Glomerular endothelial cell (primary cell): ENCODE data around the gene SEC16A. TPM values are rescaled to one million over a fixed set of nuclear protein-coding genes. Genes with fewer than 3 reads are reported as not detected.

Source experiments
- DNase-seq: peaks from one replicate; pipeline ENCODE4 v3.0.0-alpha.2; 2011; ENCODE audit warnings: low read depth, low spot score; ENCODE audit errors: extremely low read depth
- total RNA-seq: library from RNA; depleted of rRNA; stranded (reverse); fragments of >200 nt; gene quantifications from 2 replicates; pipeline ENCODE4 v1.2.3, GENCODE V29; 2015

SEC16A gene, protein sequence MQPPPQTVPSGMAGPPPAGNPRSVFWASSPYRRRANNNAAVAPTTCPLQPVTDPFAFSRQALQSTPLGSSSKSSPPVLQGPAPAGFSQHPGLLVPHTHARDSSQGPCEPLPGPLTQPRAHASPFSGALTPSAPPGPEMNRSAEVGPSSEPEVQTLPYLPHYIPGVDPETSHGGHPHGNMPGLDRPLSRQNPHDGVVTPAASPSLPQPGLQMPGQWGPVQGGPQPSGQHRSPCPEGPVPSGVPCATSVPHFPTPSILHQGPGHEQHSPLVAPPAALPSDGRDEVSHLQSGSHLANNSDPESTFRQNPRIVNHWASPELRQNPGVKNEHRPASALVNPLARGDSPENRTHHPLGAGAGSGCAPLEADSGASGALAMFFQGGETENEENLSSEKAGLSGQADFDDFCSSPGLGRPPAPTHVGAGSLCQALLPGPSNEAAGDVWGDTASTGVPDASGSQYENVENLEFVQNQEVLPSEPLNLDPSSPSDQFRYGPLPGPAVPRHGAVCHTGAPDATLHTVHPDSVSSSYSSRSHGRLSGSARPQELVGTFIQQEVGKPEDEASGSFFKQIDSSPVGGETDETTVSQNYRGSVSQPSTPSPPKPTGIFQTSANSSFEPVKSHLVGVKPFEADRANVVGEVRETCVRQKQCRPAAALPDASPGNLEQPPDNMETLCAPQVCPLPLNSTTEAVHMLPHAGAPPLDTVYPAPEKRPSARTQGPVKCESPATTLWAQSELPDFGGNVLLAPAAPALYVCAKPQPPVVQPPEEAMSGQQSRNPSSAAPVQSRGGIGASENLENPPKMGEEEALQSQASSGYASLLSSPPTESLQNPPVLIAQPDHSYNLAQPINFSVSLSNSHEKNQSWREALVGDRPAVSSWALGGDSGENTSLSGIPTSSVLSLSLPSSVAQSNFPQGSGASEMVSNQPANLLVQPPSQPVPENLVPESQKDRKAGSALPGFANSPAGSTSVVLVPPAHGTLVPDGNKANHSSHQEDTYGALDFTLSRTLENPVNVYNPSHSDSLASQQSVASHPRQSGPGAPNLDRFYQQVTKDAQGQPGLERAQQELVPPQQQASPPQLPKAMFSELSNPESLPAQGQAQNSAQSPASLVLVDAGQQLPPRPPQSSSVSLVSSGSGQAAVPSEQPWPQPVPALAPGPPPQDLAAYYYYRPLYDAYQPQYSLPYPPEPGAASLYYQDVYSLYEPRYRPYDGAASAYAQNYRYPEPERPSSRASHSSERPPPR (N-terminal part only)
- 71.7 and 117 TPM in 2 replicates for total RNA-seq

DNA sequence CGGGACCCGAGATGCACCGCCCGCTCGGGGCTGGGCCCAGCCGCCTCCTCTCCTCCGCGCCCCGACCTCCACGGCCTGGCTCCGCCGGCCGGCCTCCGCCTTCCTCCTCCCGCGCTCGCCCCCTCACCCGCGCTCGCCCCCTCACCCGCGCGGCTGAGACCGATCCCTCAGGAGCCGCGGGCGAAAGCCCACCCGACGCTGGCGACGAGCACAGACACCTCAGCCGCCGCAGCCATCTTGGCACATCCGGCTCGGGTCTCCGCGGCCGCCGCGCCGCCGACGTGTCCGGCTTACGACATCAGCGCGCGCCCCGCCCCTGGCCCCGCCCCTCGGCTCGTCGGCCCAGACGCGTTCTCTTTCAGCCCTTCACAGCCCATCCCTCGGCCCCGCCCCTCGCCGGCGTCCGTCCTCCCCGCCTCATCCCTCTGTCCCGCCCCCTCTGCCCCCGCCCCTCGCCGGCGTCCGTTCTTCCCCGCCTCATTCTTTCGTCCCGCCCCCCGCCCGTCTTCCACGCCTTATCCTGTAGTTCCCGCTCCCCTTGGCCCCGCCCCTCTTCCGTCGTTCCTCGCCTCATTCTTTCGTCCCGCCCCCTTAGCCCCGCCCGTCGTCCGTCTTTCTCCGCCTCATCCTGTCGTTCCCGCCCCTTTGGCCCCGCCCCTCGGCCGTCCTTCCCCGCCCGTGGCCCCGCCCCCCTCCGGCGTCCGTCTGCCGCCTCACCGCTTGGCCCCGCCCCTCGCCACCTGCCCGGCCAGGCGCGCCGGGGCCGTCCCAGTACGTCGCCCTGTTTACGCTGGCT is at the start of gene SEC16A:
SEC16A (minus strand) TSS at position 248 of the 796 bp plus-strand sequence. CDS start 5,425 bp downstream, outside the sequence.
- DNase-seq: peak; percentile 78

DNA sequence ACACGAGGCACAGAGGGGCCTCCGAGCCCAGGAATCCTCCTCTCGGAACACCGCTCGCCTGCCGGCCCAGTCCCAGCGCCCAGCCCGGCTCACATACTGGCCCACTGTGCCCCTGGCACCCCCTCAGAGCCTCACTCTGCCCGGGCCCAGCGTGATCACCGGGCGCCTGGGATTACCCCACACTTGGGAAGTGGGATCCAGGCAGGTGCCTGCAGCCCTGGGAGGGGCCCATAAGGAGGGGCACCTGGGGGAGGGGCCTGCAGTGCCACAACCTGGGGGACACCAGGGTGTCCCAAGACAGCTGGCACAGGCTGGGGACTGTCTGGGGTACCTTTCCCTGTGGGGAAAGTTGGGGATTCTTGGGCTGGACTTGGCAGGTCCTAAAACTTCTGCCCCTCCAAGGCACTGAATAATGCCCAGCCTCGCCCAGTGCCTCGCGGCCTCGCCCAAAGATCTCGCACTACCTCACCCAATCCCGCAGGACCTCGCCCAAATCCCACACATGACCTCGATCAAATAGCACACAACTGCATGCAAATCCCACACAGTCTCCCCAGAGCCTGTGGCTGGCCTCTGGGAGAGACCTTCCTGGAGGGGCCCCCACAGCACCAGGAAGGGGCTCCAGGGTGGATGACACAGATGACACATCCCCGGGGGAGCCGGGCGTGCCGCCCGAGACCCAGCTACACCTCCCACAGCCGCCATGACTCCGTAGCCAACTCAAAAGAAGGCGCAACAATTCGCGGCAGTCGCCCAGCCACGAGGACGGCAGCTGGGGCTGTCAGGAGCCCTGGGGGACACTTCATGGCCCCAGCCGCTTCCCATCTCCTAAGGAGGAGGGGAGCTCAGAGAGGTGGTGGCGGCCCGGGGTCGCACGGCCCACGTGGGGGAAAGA is 49.3 kb upstream of the SEC16A start:
- no peak for DNase-seq

DNA sequence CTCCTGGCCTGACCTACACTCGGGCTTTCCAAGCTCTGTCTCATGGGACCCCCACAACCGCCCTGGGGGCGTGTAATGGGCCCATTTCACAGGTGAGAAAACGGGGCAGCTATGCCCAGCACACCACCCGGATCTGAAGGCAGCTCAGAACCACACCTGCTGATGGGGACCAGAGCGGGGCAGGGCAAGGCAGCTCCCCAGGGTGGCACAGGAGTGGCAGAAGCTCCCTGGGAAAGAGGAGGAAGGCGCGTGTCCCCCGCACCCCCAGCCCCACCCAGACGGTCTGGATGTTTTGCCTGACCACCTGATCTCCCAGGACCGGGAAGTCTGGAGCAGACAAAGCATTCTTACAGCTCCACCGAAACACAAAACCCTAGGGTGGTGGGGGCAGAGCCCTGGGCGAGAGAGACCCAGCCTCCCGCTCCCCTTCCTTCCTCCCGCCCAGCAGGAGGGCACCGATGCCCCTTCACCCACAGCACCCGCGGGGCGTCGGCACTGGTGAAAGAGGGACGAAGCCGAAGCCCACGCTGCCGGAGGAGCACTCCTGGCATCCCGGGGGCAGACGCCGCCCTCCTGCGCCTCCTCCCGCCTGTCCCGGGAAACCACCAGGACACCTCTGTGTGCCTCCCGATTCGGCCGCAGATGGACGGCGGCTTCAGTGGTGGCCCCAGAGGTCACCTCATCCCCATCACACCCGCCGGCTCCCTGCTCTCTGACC is 48.5 kb upstream of the SEC16A start:
- no peak for DNase-seq

DNA sequence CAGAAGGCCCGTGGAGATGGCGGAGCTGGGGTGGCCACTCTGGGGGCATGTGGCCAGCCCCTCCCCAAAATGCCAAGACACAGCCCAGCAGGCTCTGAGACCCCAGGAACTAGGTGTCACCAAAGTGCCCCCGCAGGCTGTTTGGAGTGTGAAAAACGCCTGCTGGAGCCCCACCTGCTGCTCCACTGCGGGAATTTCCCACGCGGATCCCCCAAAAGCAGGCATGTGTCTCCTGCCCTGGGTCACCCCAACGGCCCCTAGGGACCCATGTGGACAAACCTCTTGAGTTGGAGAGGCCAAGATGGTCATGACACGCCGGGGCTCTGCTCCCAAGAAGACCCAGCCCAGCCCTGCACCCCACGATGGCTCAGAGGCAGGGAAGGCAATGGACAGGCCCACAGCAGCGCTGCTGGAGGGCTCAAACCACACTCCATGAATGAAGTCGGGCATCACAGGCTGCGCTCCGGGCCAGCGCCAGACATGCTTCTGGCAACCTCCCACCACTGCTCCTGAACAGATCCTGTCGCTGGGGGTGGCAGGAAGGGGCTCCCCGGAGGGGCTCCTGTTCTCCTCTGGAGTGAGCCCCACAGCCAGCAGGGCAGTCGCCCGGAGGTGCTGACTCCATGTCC is 47.7 kb upstream of the SEC16A start:
- DNase-seq: no peak

DNA sequence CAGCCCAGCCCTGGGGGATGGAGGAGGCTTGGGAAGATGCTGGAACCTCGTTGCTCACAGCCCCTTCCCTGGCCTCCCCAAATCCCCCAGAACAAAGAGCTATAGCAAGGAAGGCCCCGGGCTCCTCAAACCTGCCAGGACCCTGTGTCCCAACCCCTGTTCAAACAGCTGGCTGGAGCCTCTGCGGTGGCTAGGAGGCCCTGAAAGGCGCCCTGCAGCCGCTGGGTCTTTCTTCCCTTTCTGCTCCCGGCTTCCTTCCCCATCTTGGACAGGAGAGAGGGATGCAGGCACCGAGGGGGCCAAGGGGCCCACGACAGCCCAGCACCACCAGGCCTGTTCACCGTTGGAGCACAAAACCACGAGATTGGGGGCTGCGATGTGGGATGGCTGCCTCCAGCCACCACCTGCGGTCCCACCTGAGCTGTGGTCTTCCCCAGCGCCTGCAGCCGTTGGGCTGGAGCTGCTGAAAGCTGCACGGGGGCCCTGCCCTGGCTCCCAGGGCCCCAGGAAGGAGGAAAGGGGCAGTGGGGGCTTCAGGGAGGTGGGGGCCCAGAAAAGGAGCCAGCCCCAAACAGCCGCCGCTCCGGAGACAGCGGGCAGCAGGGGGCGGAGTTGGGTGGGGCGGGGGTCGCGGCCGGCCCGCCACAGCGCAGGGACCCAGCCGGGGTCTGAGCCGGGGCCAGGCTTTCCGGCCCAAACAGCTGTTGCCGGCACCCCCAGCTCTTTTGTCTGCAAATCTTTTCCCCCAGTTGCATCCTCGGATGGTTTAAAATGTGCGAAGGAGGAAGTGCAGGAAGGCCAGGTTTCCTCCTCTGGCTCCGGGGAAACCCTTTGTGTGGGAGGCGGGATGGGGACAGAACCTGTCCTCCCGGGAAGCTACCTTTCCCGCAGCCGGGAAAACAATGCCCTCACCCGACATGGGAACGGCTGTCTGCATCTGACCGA is 46.9 kb upstream of the SEC16A start:
- DNase-seq: peak; percentile 58

DNA sequence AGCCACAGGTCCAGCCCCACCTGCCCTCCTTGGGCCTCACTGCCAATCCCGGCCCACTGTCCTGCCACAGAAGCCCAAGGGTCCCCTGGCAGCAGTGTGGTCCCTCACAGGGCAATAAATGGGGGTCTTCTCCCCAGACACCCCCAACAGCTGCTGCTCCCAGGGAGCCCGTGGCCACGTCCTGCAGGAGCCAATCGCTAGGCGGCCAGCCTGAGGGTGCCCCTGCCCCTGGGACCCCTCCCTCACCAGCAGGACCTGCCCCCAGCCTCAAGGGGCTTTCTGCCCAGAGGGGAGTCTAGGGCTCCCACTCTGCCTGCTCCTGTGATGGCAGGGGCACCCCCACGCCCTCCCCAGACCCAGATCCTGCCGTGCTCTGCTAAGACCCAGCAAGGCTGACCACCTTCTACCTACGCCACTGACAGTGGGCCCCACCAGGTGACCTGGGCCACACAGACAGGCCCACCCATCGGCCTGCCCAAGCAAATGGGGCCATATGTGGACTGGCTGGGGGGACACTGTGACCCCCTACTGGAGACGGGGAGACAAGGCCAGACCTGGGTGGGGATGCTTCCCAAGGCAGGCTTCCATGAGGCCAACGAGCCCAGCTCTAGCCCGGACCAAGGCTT is 46.0 kb upstream of the SEC16A start:
- DNase-seq: no peak

DNA sequence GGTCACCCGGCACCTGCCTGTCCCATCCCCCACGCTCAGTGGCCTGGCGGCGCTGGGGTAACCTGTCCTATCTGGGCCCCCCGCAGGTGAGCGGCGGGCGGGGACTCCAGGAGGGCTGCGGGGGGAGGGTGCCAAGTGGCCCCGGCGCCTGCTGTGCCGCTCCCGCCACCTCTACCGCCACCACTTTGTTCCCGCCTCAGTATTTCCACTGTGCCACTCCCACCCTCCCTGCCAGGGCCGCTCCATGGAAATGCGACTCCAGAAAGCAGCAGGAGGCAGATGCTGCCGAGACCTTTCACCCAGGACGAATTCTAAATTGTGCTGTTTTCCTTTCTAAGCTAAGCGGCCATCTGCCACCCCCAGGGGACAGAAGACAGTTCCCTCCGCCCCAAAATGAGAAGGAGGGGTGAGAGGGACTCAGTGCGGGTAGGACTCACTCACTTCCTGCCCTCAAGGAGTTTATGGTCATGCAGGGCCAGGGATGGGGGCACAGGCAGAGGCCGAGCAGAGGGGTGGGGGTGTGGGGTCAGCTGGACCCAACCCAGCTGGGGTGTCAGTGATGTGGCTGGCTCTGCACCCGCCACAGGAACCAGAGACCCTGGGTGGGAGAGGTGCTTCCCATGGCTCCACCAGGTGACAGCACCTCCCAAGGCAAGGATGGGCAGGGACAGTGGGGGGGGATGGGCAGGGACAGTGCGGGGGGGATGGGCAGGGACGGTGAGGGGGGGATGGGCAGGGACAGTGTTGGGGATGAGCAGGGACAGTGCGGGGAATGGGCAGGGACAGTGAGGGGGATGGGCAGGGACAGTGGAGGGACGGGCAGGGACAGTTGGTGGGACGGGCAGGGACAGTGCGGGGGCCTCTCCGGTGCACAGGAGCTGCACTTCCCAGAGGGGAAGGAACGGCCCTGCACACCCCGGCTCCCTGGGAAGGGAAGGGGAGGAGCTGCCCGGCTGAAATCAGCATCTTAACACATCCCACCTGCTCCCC is 45.2 kb upstream of the SEC16A start:
- no peak for DNase-seq

DNA sequence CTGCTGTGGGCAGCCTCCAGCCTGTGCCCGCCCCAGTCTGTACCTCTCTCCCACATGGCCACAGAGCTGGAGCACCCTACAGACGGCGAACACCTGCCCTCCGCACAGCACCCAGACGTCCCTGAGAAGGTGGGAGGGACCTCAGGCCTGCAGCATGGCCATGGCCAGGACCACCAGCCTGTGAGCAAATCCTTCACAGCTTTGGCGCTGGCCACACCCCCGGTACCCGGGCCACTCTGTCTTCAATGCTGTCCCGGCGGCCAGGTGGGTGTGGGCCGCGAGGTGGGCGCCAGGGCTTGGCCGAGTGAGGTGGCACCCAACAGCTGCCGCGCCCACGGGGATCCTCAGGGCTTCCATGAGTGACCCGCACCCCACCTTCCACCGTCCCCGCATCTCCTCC is 44.3 kb upstream of the SEC16A start:
- no peak for DNase-seq

DNA sequence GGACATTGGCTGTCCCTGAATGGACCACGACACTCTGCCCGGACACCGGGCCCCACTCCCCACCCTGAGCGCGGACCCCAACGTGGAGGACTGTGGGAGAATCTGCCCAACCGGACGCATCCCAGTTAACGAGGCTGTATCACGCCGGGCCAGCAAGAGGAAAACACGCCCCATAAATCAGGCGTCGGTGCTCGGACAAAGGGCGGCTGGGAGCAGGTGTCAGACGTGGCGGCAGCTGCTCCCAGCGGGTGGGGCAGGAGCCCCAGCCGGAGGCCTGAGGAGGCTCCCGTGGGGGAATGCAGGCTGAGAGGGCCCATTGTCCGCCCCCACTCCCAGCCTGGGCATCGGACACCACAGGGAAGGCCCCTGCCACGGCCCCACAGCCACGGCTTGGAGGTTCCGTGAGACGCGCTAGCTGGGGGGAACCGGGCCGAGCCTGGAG is 43.8 kb upstream of the SEC16A start:
- DNase-seq: no peak

DNA sequence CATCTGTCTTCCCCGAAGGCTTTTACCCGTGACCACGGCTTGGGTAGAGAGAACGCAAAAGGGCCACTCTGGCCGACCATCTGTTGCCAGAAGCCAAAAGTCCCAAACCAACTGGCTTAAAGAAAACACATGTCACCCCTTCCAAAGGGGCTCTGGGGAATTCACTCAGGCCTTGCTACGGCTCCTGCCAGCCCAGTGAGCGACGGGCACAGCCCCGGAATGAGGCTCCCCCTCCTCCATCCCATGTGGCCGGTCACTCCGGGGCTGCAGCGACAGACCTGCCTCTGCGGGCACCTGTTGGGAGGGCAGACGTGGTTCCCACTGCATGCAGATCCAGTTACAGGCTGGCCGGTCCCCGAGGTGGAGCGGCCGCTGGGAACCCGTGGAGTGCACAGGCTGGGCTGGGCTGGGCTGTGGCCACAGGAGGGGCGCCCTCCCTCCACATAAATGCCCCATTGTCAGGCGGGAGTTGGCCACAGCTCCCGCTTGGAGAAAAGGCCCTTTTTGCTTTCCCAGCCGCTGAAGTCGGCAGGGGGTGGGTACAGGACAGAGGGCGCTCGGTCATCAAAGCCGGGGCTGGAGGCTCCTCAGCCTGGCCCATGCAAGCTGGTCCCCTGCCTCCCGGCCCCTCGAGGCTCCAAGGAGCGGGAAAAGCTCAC is 43.1 kb upstream of the SEC16A start:
- no peak for DNase-seq

DNA sequence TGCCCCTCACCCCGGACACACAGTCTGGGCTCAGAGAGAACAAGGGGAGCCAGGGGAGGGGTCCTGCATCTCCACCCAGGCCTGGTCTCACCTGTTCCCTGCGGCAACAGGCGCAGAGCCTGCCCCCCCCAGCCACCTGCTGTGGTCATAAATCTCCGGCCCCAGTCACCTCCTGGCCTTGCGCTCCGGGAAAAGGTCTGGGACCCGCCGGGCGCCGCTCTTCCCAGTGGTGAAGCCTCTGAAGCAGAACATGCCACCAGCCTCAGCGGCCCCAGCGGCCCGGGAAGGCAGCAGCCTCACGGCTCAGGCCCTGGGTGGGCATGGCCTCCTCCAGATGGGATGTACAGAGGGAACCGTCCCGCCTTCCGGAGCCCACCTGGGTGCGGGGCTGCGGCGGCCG is 42.4 kb upstream of the SEC16A start:
- no peak for DNase-seq

DNA sequence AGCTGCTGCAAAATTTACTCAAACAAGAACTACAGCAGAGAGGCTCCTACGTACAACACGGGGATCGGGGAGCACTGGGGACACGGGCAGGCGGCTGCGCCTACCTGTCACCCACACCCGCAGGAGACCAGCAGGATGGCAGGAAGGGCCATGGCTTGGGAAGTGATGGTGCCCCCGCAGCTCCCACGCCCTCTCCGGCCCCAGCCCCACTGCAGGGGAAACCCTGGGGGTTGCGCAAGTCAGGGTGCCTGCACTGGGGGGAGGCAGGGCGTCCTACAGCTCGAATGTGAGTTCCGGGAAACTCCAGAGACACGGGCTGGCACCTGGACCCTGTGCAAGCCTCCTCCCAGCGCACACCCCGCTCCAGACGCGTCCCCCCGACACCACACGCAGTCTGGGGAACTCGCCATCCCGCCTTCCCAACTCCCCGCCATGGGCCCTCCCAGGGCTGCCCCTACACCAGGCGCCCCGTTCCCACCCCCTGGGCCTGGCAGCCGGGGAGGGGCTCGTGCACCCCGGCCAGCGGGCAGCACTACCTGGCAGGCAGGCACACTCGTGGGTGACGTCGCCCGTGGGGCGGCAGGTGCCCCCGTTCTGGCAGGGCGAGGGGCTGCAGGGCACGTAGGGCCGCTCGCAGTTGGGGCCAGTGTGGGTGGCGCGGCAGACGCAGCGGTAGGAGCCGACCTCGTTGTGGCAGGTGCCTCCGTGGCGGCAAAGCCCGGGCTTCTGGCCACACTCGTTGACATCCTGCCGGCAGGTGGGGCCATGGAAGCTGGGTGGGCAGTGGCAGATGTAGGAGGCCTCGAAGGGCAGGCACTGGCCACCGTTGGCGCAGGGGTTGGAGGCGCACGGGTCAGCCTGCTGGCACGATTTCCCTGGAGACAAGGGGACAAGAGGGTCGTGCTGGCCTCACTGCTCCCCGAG is 39.7 kb upstream of the SEC16A start:
- no peak for DNase-seq

DNA sequence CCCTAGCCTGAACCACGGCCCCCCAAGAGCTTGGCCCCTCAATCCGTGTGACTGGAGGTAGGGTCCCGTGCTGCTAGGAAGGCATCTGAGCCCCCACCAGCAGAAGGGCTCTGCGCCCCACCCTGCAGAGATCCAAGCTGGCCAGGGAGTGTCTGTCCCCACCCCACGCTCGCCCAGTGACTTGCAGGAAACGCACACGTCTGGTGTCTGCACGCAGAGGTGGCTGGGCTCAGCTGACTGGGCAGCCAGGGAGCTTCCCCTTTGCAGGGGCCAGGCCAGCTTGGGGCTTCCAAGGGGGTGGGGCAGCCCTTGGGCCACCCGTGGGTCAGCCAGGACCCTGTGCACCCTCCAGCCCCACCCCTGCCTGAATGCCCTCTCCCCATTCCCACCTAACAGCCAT is 38.7 kb upstream of the SEC16A start:
- no peak for DNase-seq

DNA sequence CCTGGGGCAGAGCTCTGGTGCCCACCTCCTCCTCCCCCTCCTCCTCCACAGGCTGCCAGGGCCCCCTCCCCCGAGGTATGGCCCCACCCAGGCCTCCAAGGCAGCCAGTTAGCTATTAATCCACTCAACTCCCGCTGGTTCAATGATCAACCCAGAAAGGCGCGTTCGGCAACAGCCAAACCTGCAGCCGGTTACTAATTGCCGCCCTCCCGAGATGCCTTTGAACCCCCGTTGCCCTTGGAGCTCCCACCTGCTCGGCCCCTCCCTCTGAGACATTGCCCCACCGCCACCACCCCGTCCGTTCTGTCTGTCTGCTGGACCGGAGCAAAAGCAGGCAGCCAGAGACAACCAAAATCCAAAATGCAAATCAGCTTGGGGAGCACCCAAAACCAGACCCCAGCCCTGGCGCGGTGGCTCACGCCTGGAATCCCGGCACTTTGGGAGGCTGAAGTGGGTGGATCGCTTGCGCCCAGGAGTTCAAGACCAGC is 37.3 kb upstream of the SEC16A start:
- no peak for DNase-seq
